GM19372 (cell line): ENCODE data around the gene CBLIF.
"Not testable (repeated sequence)": the region's sequence is repeated elsewhere in the genome, so short reads cannot be mapped to it uniquely, and the experiment has no call there.

Source experiments
- ATAC-seq: cut with Tn5 transposase; IDR thresholded peaks from one replicate; pipeline ENCODE4 v1.9.1; 2021; ENCODE audit warnings: mild to moderate bottlenecking, low read depth, moderate library complexity; ENCODE audit not compliant: unreplicated experiment

CBLIF gene

DNA sequence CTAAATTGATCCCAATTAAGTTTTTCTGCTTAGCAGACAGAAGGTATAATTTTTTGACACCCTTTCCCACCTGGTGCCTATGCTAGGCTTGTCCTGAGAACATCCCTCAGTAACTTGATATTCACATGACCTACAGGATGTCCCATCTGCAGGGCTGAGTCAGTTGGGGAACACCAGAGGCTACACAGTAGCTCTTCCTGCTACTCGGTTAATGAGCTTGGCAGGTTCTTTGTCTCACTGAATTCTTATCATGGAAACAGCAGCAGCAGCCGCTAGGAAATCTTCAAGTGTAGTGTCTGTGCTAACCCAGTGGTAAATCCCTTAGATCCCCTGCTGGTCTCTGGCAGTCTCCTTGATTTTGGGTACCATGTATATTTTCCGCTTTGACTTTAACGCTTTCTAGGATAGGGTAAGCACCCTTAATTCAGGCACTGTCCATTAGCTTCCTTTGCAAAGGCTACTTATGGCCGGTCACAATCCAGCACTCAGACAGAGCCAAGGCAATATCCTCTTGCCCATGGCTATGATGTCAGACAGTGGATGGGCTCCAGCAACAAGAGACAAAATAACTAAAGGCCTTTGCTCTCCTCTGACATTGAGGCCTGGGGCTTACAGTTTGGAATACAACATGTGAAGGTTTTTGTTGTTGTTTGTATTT is 43.2 kb downstream of the CBLIF start:
- ATAC-seq = peak; percentile 29

GRCh38 chr11:59801160-59801706 is 44.1 kb downstream of the CBLIF start:
- ATAC-seq = no peak

- ATAC-seq = no peak
These were observed 44.8 kb downstream of the CBLIF start for GRCh38 chr11:59800390-59801025.

DNA sequence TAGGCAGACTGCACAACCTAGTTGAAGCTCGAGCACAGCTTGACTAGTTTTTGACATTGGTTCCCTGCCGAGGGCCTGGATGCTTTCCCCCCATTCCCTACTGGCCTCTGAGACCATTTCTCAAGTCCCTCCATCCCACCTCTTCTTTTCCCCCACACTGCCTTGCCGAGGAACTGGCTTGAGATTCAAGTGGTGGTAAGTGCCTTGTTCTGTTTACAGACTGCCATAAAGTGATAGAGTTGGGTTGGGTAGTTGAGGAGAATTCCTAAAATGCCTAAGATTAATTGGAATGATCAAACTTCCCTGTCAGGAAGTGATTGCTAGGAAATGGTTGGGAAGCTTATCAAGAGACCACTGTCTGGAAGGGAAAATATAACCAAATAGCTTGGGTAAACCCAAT is 50.9 kb downstream of the CBLIF start:
- no peak for ATAC-seq

DNA sequence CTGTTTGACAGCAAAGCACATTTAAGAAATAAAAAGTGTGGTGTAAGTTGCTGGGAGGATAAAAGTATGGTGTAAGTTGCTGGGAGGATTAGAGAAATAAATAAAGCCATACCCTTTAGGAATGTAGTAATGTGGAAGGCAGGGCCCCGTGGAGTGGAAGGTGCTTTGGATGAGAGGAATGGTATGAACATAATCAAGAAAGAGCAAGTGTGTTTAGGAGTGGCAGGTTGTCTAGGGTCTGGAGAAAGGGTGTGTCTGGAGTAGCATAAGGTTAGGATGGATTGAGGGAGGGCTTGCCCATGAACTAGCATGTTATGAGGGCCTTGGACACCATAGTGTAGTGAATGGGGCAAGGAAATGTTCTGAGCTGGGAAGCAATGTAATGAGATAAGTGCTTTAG is 52.8 kb downstream of the CBLIF start:
- no peak for ATAC-seq

GRCh38 chr11:59791639-59792038 is 53.7 kb downstream of the CBLIF start:
- ATAC-seq = no peak

- ATAC-seq = no peak
These were observed 57.5 kb downstream of the CBLIF start for GRCh38 chr11:59787816-59788215.

DNA sequence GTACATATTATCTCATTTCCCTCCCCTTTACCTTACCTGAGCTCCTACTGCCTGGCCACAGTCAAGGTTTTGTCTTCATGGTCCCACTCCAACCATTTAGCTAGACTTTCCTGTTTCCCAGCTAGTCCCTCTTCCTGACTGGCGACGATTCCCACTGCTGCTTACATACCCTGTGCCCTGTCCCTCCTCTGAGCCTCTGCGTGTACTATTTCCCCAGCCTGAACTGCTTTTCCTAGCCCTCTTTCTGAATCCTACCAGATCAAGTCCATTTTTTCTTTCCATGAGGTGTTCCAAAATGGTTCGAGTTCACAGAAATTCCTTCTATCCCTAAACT is 58.1 kb downstream of the CBLIF start:
- no peak for ATAC-seq

GRCh38 chr11:59785818-59786217 is 59.5 kb downstream of the CBLIF start:
- ATAC-seq = no peak

GRCh38 chr11:59784441-59784840 is 60.9 kb downstream of the CBLIF start:
- ATAC-seq = not testable (repeated sequence)

- ATAC-seq = no peak
These were observed 61.6 kb downstream of the CBLIF start for GRCh38 chr11:59783632-59784090.

GRCh38 chr11:59782080-59782479 is 63.2 kb downstream of the CBLIF start:
- no peak for ATAC-seq

- no peak for ATAC-seq
These were observed 65.8 kb downstream of the CBLIF start for GRCh38 chr11:59779487-59779886.
